Measurements from ENCODE around the gene PRM1. TPM values are rescaled to one million over a fixed set of nuclear protein-coding genes. Genes with fewer than 3 reads are reported as not detected.

The PRM1 gene
- total and polyA plus RNA-seq, 2 of the 4 experiments (the other 2 are of a cell fraction), result not detected

DNA sequence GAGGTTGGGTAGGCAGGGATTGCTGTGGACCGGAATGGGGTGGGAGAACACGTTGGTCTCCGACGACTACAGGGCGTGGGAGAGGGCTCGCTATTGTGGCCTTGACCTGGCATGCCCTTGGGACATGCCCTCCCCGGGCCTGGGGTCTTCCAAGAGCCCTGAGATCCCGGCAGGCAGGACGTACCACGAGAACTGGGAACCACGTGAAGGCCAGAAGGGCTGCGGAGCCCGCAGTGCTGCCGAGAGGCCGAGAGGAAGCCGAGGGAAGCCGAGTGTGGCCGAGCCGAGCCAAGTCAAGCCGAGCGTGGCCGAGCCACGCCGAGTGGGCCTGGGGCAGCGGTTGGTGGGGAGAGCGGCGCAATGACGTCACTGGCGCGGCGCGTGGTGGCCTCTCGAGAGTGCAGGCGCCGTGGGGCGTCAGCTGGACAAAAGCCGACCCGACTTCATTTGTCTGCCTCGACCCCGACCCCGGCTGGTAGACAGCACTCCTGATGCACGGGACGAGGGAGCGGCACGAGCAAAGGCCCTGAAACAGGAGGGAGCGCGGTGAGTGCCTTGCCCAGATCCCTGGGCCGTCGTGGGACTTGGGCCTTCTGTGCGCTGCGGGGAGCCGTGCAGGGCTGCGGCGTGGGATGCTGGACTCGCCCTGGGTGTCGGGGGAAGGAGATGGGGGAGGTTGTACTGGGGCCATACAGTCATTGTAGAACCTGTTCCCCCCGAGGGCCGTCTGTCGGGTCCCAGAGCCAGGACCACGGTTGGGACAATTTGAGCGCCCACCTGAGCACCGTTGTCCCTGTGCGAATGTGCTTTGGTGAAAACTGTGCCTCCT, 31.7 kb downstream of the PRM1 start:
- no peak overlapping the region; the same call in 1 of the 2 replicates for H2AK5ac ChIP-seq (ENCODE audit: low read depth, low read length)
- H2AFZ ChIP-seq (replicated peaks; ENCODE audit: low read length, poor library complexity), result no peak overlapping the region
- H3K4ac ChIP-seq (ENCODE audit: low read depth, low read length), result no peak overlapping the region
- ChIA-PET CTCF (no interaction called here), POLR2A (ENCODE audit: unreplicated experiment) (no interaction called here)
- no peak overlapping the region for H4K8ac ChIP-seq (ENCODE audit: low read depth in 2 of 2, low read length in 2 of 2)
- TF ChIP-seq POLR2A (IDR thresholded peaks at IDR 0.05; ENCODE audit: low read depth, low read length), result no peak
- no peak overlapping the region for H4K5ac ChIP-seq (ENCODE audit: low read depth, low read length)
- H2BK5ac ChIP-seq (ENCODE audit: low read depth, low read length, poor library complexity, severe bottlenecking), result no peak overlapping the region
- no peaks in the 10 kb centered on the region for H3K27me3 ChIP-seq (ENCODE audit: control insufficient read depth, insufficient read depth, low read length)
- peaks cover 9% of the 10 kb centered on the region; the same call in 1 of the 2 replicates for H3K9me1 ChIP-seq (ENCODE audit: insufficient read depth, low read length)
- in situ Hi-C loops (cut with MboI; ENCODE audit: low sequenced_read_pairs) (loop anchor here (5.0 kb wide), 2 partner anchors 147 to 282 kb away; no protein-coding TSS in a partner anchor), intact Hi-C loops (cut with micrococcal nuclease) (loop anchor here (5.0 to 10.0 kb wide), 3 partner anchors 115 to 217 kb away; no protein-coding TSS in a partner anchor), dilution Hi-C loops (cut with HindIII; ENCODE audit: low sequenced_read_pairs, unreplicated experiment) (no loop called here)
- 98% methylated on average over 40 of the region's 63 CpGs; no CpG with 5 or more reads in 1 of the 2 experiments for WGBS, 2 experiments (ENCODE audit: extremely low coverage in 2 of 2, insufficient read length in 1 of 2)
- no peak overlapping the region for H3K27ac ChIP-seq (ENCODE audit: insufficient read depth, low read length)
- H2BK120ac ChIP-seq (ENCODE audit: low read depth, low read length), result no peak overlapping the region
- H2AK9ac ChIP-seq (replicated peaks; ENCODE audit: low read depth, low read length, poor library complexity), result no peak overlapping the region
- peaks cover 23% of the 10 kb centered on the region for H3K36me3 ChIP-seq (ENCODE audit: control insufficient read depth, insufficient read depth, low read length)
- H3K4me1 ChIP-seq (ENCODE audit: control insufficient read depth, insufficient read depth, low read length), result peaks cover 11% of the 10 kb centered on the region
- H4K91ac ChIP-seq (ENCODE audit: insufficient read depth, low read depth, low read length), result no peak overlapping the region
- H3K9ac ChIP-seq (ENCODE audit: low read depth, low read length), result no peak overlapping the region
- DNase-seq (peak; percentile 38), ATAC-seq (ENCODE audit: low read depth) (no peak)
- no peak overlapping the region for H3K56ac ChIP-seq (ENCODE audit: extremely low read depth, insufficient read depth, low read length)
- no peak overlapping the region for H2BK15ac ChIP-seq (ENCODE audit: low read depth, low read length)
- H3K4me2 ChIP-seq (ENCODE audit: low read depth, low read length), result no peak overlapping the region
- H3K4me3 ChIP-seq (ENCODE audit: insufficient read depth, low read depth, low read length), result no peak overlapping the region
- H3K9me3 ChIP-seq (ENCODE audit: control insufficient read depth, insufficient read depth, low read length), result no peaks in the 10 kb centered on the region
- H2BK20ac ChIP-seq (ENCODE audit: low read depth, low read length), result no peak overlapping the region
- H3K79me1 ChIP-seq (ENCODE audit: low read depth in 1 of 2, low read length in 2 of 2), result peaks cover 14 to 29% of the 10 kb centered on the region in 2 experiments; a peak in 3 of 4 replicates
- no peak overlapping the region for H3K23ac ChIP-seq (ENCODE audit: low read depth, low read length)
- BruUV-seq (replicated peaks), result no TSS peak
- no peak overlapping the region for H3K18ac ChIP-seq (ENCODE audit: low read depth, low read length)
- H4K20me1 ChIP-seq (ENCODE audit: insufficient read depth, low read length), result peaks cover 42% of the 10 kb centered on the region
- H3K14ac ChIP-seq (replicated peaks; ENCODE audit: low read depth, low read length), result no peak overlapping the region
